GM18951 (cell line): ENCODE data around the gene MACROD2.

Experiments
- POLR2A ChIP-seq: IDR thresholded peaks from 4 replicates; pipeline ENCODE4 v1.6.1; 2011; ENCODE audit warnings: mild to moderate bottlenecking; ENCODE audit not compliant: insufficient read length, insufficient read depth; ENCODE audit errors: extremely low read depth
- in situ Hi-C: fragments of 300-500 bp; cut with MboI; formaldehyde crosslinking; loops from one replicate; pipeline ENCODE4 v1.12.0; 2022; ENCODE audit warnings: low sequenced_read_pairs, mixed read lengths, inconsistent platforms; ENCODE audit not compliant: unreplicated experiment

MACROD2 gene

GRCh38 chr20:14488756-14489479, 493.6 kb downstream of the MACROD2 start:
- in situ Hi-C loops, result no loop called here

GRCh38 chr20:14489544-14489943, 494.2 kb downstream of the MACROD2 start:
- in situ Hi-C loops, result no loop called here
- no peak for TF ChIP-seq POLR2A

More at GRCh38 chr20:14488756-14489479, 493.6 kb downstream of the MACROD2 start:
- TF ChIP-seq POLR2A, result no peak

GRCh38 chr20:14491436-14491835, 496.1 kb downstream of the MACROD2 start:
- no peak for TF ChIP-seq POLR2A
- in situ Hi-C loops, result no loop called here

GRCh38 chr20:14493408-14493807, 498.1 kb downstream of the MACROD2 start:
- in situ Hi-C loops, result no loop called here
- TF ChIP-seq POLR2A, result no peak

- TF ChIP-seq POLR2A, result no peak
- in situ Hi-C loops, result no loop called here
These were observed 499.0 kb downstream of the MACROD2 start for GRCh38 chr20:14494355-14494754.

- TF ChIP-seq POLR2A, result no peak
- in situ Hi-C loops, result no loop called here
These were observed 499.8 kb downstream of the MACROD2 start for GRCh38 chr20:14495066-14495465.

GRCh38 chr20:14497004-14497403, 501.7 kb downstream of the MACROD2 start:
- in situ Hi-C loops, result no loop called here
- TF ChIP-seq POLR2A, result no peak

GRCh38 chr20:14498772-14499171, 503.5 kb downstream of the MACROD2 start:
- no peak for TF ChIP-seq POLR2A
- in situ Hi-C loops, result no loop called here

- in situ Hi-C loops, result no loop called here
- TF ChIP-seq POLR2A, result no peak
These were observed 510.2 kb downstream of the MACROD2 start for GRCh38 chr20:14505476-14505875.

- TF ChIP-seq POLR2A, result no peak
These were observed 512.4 kb downstream of the MACROD2 start for GRCh38 chr20:14507711-14508110.

GRCh38 chr20:14510341-14510740, 515.0 kb downstream of the MACROD2 start:
- in situ Hi-C loops, result no loop called here

More at GRCh38 chr20:14507711-14508110, 512.4 kb downstream of the MACROD2 start:
- in situ Hi-C loops, result no loop called here

GRCh38 chr20:14512839-14513238, 517.5 kb downstream of the MACROD2 start:
- no peak for TF ChIP-seq POLR2A
- in situ Hi-C loops, result no loop called here

More at GRCh38 chr20:14510341-14510740, 515.0 kb downstream of the MACROD2 start:
- no peak for TF ChIP-seq POLR2A

- in situ Hi-C loops, result no loop called here
- TF ChIP-seq POLR2A, result no peak
These were observed 523.3 kb downstream of the MACROD2 start for GRCh38 chr20:14518648-14519047.

- in situ Hi-C loops, result no loop called here
- no peak for TF ChIP-seq POLR2A
These were observed 525.7 kb downstream of the MACROD2 start for GRCh38 chr20:14521016-14521415.
